WTC11 (cell line): Measurements from ENCODE around the gene ADARB2.

ENCODE experiments used
- CREM ChIP-seq: sonication (generic); formaldehyde crosslinking; IDR thresholded peaks from 2 replicates; pipeline ENCODE4 v1.8.1; 2022; ENCODE audit warnings: mild to moderate bottlenecking, missing genetic modification reagents, moderate library complexity
- CTCF ChIP-seq: fragments of 200-600 bp; IDR thresholded peaks from 2 replicates; pipeline ENCODE4 v1.8.0; 2022; ENCODE audit warnings: antibody characterized with exemption
- GRHL2 ChIP-seq: fragments of 250-450 bp; sonication (Bioruptor Pico); IDR thresholded peaks from 2 replicates; pipeline ENCODE4 v1.8.0; 2022; ENCODE audit warnings: mild to moderate bottlenecking, moderate library complexity; ENCODE audit not compliant: insufficient replicate concordance, severe bottlenecking
- MYBL2 ChIP-seq: sonication (generic); formaldehyde crosslinking; IDR thresholded peaks from 2 replicates; pipeline ENCODE4 v1.8.1; 2023; ENCODE audit warnings: mild to moderate bottlenecking, moderate library complexity, missing genetic modification reagents
- NFYB ChIP-seq: sonication (generic); formaldehyde crosslinking; conservative IDR thresholded peaks from 2 replicates; pipeline ENCODE4 v1.8.0; 2022; ENCODE audit warnings: low read depth, missing genetic modification reagents
- NR1H2 ChIP-seq: sonication (generic); formaldehyde crosslinking; IDR thresholded peaks from 2 replicates; pipeline ENCODE4 v1.9.0; 2021; ENCODE audit warnings: mild to moderate bottlenecking, moderate library complexity, missing genetic modification reagents
- NR2C2 ChIP-seq: sonication (generic); formaldehyde crosslinking; IDR thresholded peaks from 2 replicates; pipeline ENCODE4 v1.8.0; 2022; ENCODE audit warnings: mild to moderate bottlenecking, missing genetic modification reagents
- TCF7 ChIP-seq: sonication (generic); formaldehyde crosslinking; IDR thresholded peaks from 2 replicates; pipeline ENCODE4 v1.8.0; 2022; ENCODE audit warnings: mild to moderate bottlenecking, low read depth, missing genetic modification reagents, moderate library complexity
- ZNF671 ChIP-seq: fragments of 250-450 bp; sonication (Bioruptor Pico); IDR thresholded peaks from 2 replicates; pipeline ENCODE4 v1.8.0; 2021; ENCODE audit warnings: mild to moderate bottlenecking

DNA sequence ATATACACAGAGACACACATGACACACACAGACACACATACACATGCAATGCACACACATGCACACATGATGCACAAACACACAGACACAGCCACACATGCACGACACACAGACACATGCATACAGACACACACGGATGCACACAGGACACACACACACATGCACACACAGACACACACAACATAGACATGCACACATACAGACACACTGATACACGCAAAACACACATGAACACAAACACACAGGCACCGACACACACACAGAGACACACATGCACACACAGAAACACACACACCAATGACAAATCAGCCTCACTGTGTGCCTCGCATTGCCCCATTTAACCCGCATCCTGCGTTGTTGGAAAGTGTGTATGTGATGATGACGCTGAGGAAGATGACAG, 232.4 kb downstream of the ADARB2 start:
- TF ChIP-seq NR1H2 (CRISPR knock-in tag) (no peak), CREM (CRISPR knock-in tag) (no peak), NFYB (CRISPR knock-in tag) (no peak), MYBL2 (no peak), GRHL2 (CRISPR knock-in tag) (no peak), CTCF (no peak), TCF7 (CRISPR knock-in tag) (no peak), ZNF671 (no peak), NR2C2 (CRISPR knock-in tag) (no peak)
